ENCODE measurements around the gene ZGRF1. TPM values are rescaled to one million over a fixed set of nuclear protein-coding genes. Genes with fewer than 3 reads are reported as not detected.
"Not testable (repeated sequence)": the region's sequence is repeated elsewhere in the genome, so short reads cannot be mapped to it uniquely, and the experiment has no call there.

Gene ZGRF1
- total RNA-seq, 6 donors from 2014 or later, result 2.6 to 9.4 (median 4.6) TPM

DNA sequence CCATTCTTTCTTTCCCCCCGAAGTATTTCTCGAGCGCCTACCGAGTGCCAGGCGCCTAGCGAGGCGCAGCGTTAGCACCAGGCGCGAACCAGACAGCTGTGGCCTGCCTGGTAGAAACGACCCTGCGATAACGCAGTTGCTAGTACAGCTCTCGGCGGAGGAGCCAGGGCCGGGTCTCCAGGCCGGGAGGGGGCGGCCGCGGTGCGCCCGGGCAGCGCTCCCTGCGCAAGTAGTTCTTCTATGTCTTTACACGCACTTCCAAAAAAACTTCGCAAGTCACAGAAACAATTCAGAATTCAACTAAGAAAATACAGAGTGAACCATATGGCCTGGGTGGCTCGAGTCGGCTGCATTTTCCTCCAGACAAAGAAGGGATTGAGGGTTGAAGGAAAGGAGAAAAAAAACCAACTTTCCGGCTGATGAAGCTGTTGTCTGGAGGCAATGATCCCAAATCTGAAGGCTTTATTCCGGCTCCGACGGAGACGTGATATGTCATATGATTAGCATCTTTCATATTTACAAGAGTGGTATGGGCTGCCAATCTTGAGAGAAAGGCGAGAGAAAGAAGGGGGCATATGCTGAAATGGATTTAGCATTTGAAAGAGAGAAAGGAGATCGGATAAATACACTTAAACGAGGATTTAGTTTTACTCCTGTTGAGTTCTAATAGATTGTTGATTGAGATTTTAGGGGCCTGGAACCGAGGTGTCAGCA, 113.5 kb downstream of the ZGRF1 start:
- no peak overlapping the region for H3K27ac ChIP-seq
- H3K9me3 ChIP-seq, result peaks cover 0 to 5% (median 0%) of the 10 kb centered on the region in 4 donors
- no peak for TF ChIP-seq EP300 (IDR thresholded peaks at IDR 0.05)
- no peak for TF ChIP-seq POLR2AphosphoS5 (IDR thresholded peaks at IDR 0.05)
- TF ChIP-seq POLR2A (IDR thresholded peaks at IDR 0.05), result no peak
- TF ChIP-seq, protein P1, sequence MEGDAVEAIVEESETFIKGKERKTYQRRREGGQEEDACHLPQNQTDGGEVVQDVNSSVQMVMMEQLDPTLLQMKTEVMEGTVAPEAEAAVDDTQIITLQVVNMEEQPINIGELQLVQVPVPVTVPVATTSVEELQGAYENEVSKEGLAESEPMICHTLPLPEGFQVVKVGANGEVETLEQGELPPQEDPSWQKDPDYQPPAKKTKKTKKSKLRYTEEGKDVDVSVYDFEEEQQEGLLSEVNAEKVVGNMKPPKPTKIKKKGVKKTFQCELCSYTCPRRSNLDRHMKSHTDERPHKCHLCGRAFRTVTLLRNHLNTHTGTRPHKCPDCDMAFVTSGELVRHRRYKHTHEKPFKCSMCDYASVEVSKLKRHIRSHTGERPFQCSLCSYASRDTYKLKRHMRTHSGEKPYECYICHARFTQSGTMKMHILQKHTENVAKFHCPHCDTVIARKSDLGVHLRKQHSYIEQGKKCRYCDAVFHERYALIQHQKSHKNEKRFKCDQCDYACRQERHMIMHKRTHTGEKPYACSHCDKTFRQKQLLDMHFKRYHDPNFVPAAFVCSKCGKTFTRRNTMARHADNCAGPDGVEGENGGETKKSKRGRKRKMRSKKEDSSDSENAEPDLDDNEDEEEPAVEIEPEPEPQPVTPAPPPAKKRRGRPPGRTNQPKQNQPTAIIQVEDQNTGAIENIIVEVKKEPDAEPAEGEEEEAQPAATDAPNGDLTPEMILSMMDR (IDR thresholded peaks at IDR 0.05), result no peak
- H3K27me3 ChIP-seq, result peaks cover 5 to 57% (median 44%) of the 10 kb centered on the region in 4 donors
- DNase-seq, result peak in 1 of 2 donors; percentile 89
- peak overlapping the region in 3 of 4 donors; percentile 23 to 48 (median 36) for H3K4me3 ChIP-seq
- no peaks in the 10 kb centered on the region for H3K36me3 ChIP-seq
- 9 to 10% methylated on average over 25 to 35 of the region's 37 CpGs for WGBS, 2 donors
- ATAC-seq (ENCODE audit: low FRiP score in 2 of 2), result peak in 1 of 2 donors; percentile 69
- peaks cover 14 to 30% (median 20%) of the 10 kb centered on the region in 4 donors for H3K4me1 ChIP-seq

DNA sequence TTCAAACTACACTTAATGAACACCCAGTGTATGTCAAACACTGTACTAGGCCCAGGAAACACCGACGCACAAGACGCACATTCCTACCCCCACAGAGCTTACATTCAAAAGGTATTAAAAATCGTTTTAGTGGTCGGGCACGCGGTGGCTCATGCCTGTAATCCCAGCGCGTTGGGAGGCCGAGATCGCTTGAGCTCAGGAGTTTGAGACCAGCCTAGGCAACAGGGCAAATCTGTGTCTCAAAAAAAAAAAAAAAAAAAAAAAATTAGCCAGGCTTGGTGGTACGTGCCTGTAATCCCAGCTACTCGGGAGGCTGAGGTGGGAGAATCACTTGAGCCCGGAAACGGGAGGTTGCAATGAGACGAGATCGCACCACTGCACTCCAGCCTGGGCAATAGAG, 114.3 kb downstream of the ZGRF1 start:
- not testable (repeated sequence) for H3K27ac ChIP-seq; DNase-seq; H3K4me3 ChIP-seq; ATAC-seq (ENCODE audit: low FRiP score in 2 of 2); H3K36me3 ChIP-seq; H3K9me3 ChIP-seq
- Histone ChIP-seq H3K27me3 (peaks cover 5 to 61% (median 46%) of the 10 kb centered on the region in 4 donors), H3K4me1 (peaks cover 16 to 31% (median 22%) of the 10 kb centered on the region in 4 donors)
- 9% methylated on average over 17 of the region's 17 CpGs for WGBS, 2 donors

DNA sequence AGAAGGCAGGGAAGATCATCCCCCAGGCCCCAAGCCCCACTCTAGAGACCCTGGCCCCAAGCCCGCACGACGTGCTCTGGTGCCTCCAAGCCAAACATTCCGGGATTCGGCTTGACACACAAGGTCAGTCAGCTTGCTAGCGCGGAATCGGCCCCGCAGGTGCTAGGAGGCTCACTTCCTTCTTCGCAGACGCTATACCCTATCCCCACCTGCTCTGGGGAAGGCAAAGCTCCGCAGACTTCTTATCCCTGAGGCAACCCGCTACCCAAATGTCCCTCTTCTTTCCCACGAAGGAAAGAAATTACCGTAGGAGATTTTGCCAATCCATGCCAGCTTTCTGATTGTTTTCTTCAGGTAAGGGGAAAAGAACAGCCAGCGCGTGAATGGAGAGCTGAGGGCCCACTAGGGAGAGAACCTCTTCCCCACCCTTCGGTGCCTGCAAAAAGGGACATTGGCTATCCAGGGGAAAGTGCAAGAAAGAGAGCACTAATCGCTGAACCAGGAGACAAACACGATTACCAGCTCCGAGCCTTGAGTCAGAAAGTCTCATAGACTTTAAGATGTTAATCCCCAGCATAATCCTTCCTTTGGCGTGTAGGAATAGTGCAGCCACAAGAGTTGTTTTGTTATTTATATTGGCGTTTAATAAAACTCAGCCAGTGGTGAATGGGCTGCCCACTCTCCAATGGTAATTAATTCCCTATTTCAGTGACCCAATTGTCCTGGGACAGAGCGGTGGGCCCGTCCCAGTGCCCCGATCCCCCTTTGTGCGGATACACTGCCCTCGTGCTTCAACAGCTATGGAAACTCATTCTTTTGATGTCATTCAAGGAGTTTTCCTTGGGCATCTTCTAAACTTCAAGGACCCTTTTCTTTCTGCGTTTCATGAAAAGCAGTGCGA, 115.3 kb downstream of the ZGRF1 start:
- Histone ChIP-seq H3K36me3 (no peaks in the 10 kb centered on the region), H3K4me3 (no peak overlapping the region), H3K9me3 (peaks cover 0 to 5% (median 0%) of the 10 kb centered on the region in 4 donors), H3K27ac (no peak overlapping the region), H3K4me1 (peaks cover 22 to 41% (median 32%) of the 10 kb centered on the region in 4 donors), H3K27me3 (peaks cover 5 to 71% (median 56%) of the 10 kb centered on the region in 4 donors)
- ATAC-seq (ENCODE audit: low FRiP score in 2 of 2), result peak in 1 of 2 donors; percentile 29
- TF ChIP-seq POLR2A (IDR thresholded peaks at IDR 0.05), result no peak
- TF ChIP-seq POLR2AphosphoS5 (IDR thresholded peaks at IDR 0.05), result no peak
- no peak for TF ChIP-seq EP300 (IDR thresholded peaks at IDR 0.05)
- TF ChIP-seq, protein P1 (IDR thresholded peaks at IDR 0.05), result no peak
- 7 to 12% methylated on average over 27 to 30 of the region's 30 CpGs for WGBS, 2 donors
- DNase-seq, result peak in 1 of 2 donors; percentile 30

DNA sequence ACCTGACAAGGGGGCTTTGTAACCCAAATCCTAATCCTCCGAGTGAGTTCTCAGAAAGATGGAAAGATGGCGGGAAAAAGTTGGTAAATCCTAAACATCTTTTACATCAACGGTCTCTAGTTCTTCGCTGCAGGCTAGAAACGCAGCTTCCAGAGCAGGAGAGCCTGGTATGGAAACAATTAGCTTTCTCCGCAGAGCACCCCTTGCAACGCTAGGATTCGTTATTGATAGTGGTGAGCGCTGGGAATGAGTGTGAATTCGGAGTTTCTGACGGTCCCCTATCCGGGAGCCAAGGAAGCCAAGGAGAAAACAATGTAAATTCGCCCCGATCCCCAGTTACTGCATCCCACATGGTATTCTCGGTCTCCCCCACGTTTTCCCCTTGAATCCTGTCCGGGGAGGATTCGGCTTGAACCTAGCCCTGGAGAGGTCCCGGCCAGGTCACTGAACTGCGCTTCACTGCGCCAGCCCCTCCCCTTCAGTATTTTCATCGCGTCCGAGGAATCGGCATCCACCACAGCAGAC, 116.0 kb downstream of the ZGRF1 start:
- 4 to 8% methylated on average over 19 to 25 of the region's 25 CpGs for WGBS, 2 donors

More for the DNA sequence above, 116.0 kb downstream of the ZGRF1 start:
- no peak for TF ChIP-seq POLR2A (IDR thresholded peaks at IDR 0.05)
- no peak for TF ChIP-seq POLR2AphosphoS5 (IDR thresholded peaks at IDR 0.05)
- TF ChIP-seq, protein P1 (IDR thresholded peaks at IDR 0.05), result no peak
- no peak for TF ChIP-seq EP300 (IDR thresholded peaks at IDR 0.05)
- peak in 1 of 2 donors; percentile 13 for ATAC-seq (ENCODE audit: low FRiP score in 2 of 2)
- Histone ChIP-seq H3K9me3 (peaks cover 0 to 5% (median 0%) of the 10 kb centered on the region in 4 donors), H3K36me3 (no peaks in the 10 kb centered on the region), H3K4me3 (no peak overlapping the region), H3K4me1 (peaks cover 29 to 48% (median 39%) of the 10 kb centered on the region in 4 donors), H3K27me3 (peaks cover 5 to 79% (median 62%) of the 10 kb centered on the region in 4 donors), H3K27ac (no peak overlapping the region)
- no peak for DNase-seq

Measured in upper lobe of left lung (tissue), 6 donors.